GM12892 (cell line): Measurements from ENCODE around the gene RPL19.

Experiments used
- POLR2A ChIP-seq: IDR thresholded peaks from 2 replicates; pipeline ENCODE4 v1.6.1; 2011; ENCODE audit warnings: low read depth, low read length, control low read depth
- POLR2AphosphoS5 ChIP-seq: IDR thresholded peaks from 2 replicates; pipeline ENCODE4 v1.6.1; 2011; ENCODE audit warnings: low read depth, low read length, control low read depth

DNA sequence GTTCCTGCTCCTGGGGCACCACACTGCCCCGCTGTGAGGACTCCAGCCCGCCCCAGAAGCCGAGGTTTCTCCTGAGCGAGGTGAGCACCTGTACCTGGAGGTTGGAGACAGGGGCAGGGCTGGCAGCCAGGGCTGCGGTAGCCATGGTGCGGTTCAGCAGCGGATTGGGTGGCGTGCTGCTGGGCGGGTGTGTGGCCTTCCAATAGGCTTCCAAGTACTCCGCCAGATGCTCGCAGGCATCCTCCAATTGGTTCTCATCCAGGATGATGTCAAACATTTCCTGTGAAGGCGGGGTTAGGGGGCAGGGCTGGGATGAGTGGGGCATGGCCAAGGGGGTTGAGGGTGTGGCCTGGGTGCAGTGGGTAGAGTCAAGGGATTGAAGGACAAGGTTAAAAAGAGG, 22.8 kb upstream of the RPL19 start:
- TF ChIP-seq POLR2A = no peak
- TF ChIP-seq POLR2AphosphoS5 = no peak
